Keratinocyte (primary cell): ENCODE measurements around the gene DNHD1.

Source experiments
- CTCF ChIP-seq, 3 experiments: IDR thresholded peaks in 1 of 3; conservative IDR thresholded peaks in 1 of 3; optimal IDR thresholded peaks in 1 of 3; 2 replicates in 2 of 3; 3 replicates in 1 of 3; pipeline versions ENCODE3 to v1.5.1; 2011; ENCODE audit warnings: low read length in 3 of 3, mild to moderate bottlenecking in 3 of 3, moderate library complexity in 2 of 3, control low read depth in 1 of 3, inconsistent platforms in 1 of 3; ENCODE audit not compliant: insufficient read depth in 2 of 3; ENCODE audit errors: extremely low read depth in 1 of 3
- EZH2 ChIP-seq: IDR thresholded peaks from one replicate; pipeline ENCODE4 v1.6.1; 2012; ENCODE audit warnings: inconsistent platforms, mild to moderate bottlenecking, low read length, moderate library complexity

- TF ChIP-seq CTCF (optimal IDR thresholded peaks at IDR 0.05 in 1 of 3, IDR thresholded peaks at IDR 0.05 in 1 of 3, conservative IDR thresholded peaks at IDR 0.05 in 1 of 3; ENCODE audit: extremely low read depth in 1 of 3, insufficient read depth in 2 of 3, low read length in 3 of 3) = no peak
- no peak for TF ChIP-seq EZH2
Measured at GRCh38 chr11:6452219-6452618, 44.9 kb upstream of the DNHD1 start.
